GM12891 (cell line): ENCODE measurements around the gene SDR42E1. TPM values are rescaled to one million over a fixed set of nuclear protein-coding genes. Genes with fewer than 3 reads are reported as not detected.

Source experiments
- DNase-seq: peaks from one replicate; pipeline ENCODE4 v3.0.0; 2011; ENCODE audit warnings: low spot score; ENCODE audit not compliant: insufficient read length
- FAIRE-seq: peaks from 2 replicates; lab custom pipeline; 2011; peaks lifted over from hg19 to GRCh38; lab: Jason Lieb, UNC
- PAX5 ChIP-seq: IDR thresholded peaks from 2 replicates; pipeline ENCODE4 v1.6.1; 2011; ENCODE audit warnings: low read length, moderate library complexity, mild to moderate bottlenecking; ENCODE audit not compliant: insufficient read depth, severe bottlenecking
- POLR2A ChIP-seq: IDR thresholded peaks from 2 replicates; pipeline ENCODE4 v1.6.1; 2011; ENCODE audit warnings: low read depth, low read length, control low read depth
- POLR2AphosphoS5 ChIP-seq: IDR thresholded peaks from 2 replicates; pipeline ENCODE4 v1.6.1; 2011; ENCODE audit warnings: low read depth, low read length, control low read depth
- POU2F2 ChIP-seq: IDR thresholded peaks from 2 replicates; pipeline ENCODE4 v1.6.1; 2011; ENCODE audit warnings: low read depth, mild to moderate bottlenecking, control low read depth, low read length, moderate library complexity
- SPI1 ChIP-seq: IDR thresholded peaks from 2 replicates; pipeline ENCODE4 v1.6.1; 2011; ENCODE audit warnings: low read depth, low read length, control low read depth
- TAF1 ChIP-seq: IDR thresholded peaks from 2 replicates; pipeline ENCODE4 v1.6.1; 2011; ENCODE audit warnings: low read depth, low read length, control low read depth
- polyA plus RNA-seq: library from polyadenylated mRNA; unstranded; fragments of >200 nt; gene quantifications from one replicate; pipeline ENCODE4 v1.2.1, GENCODE V29; 2012; ENCODE audit warnings: low read depth, missing spikeins, inconsistent platforms; ENCODE audit not compliant: missing spikeins

SDR42E1 gene, protein sequence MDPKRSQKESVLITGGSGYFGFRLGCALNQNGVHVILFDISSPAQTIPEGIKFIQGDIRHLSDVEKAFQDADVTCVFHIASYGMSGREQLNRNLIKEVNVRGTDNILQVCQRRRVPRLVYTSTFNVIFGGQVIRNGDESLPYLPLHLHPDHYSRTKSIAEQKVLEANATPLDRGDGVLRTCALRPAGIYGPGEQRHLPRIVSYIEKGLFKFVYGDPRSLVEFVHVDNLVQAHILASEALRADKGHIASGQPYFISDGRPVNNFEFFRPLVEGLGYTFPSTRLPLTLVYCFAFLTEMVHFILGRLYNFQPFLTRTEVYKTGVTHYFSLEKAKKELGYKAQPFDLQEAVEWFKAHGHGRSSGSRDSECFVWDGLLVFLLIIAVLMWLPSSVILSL
- 3.2 TPM for polyA plus RNA-seq

- DNase-seq = peak; percentile 74
Observed at GRCh38 chr16:82011199-82011641, at the start of gene SDR42E1. TSS of gene SDR42E1 (minus strand) at chr16:82011470. CDS start at chr16:82000858, 10,612 bp downstream.

GRCh38 chr16:82059983-82060421 is 48.7 kb upstream of the SDR42E1 start:
- DNase-seq = no peak
- FAIRE-seq = no peak
- no peak for TF ChIP-seq PAX5
- no peak for TF ChIP-seq POLR2AphosphoS5
- TF ChIP-seq TAF1 = no peak
- no peak for TF ChIP-seq SPI1
- TF ChIP-seq POU2F2 = no peak
- TF ChIP-seq POLR2A = no peak

More at GRCh38 chr16:82011199-82011641, at the start of gene SDR42E1:
- peak; percentile 87 for FAIRE-seq
- TF ChIP-seq TAF1 = 0 out of 2 replicates have a peak, but pooled peaks have one; percentile 33
- TF ChIP-seq SPI1 = no peak
- no peak for TF ChIP-seq POU2F2

DNA sequence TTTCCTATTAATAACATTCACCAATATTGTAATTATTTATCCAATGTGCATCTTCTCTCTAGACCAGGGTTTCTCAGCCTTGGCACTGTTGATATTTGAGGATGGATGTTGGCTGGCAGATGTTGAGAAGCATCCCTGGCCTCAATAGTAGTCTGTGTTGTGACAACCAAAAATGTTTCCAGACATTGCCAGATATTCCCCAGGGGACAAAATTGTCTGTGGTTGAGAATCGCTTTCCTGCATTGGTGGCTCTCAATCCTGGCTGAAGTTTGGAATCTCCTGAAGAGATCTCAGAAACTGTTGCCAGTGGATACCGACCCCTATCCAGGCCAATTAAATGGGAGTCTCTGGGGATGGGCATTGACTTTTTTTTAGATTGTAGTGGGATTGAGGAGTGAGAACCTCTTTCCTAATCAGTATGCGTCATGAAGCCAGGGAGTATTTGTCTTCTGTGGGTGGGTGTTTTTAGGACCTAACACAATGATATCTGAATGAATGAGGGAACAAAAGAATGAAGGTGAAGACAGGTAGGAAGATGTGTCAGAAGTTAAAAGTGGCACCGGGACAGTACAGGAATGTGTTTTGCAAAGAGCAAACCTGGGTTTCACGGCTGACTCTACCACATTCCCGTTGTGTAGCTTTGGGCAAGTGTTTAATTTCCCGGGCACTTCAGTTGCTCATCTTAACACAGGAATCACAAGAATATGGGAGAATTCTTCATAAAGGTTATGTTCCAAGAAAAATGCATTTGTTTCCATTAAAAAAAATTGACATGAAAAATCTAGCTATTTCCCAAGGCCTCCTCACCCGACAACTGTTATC is 48.1 kb upstream of the SDR42E1 start:
- TF ChIP-seq TAF1 (no peak), POU2F2 (no peak)
- DNase-seq (no peak), FAIRE-seq (no peak)

GRCh38 chr16:82056550-82056896 is 45.3 kb upstream of the SDR42E1 start:
- FAIRE-seq (no peak), DNase-seq (no peak)
- TF ChIP-seq POU2F2 (no peak), TAF1 (no peak), POLR2A (no peak), POLR2AphosphoS5 (no peak), SPI1 (no peak), PAX5 (no peak)

GRCh38 chr16:82055728-82056549 is 44.7 kb upstream of the SDR42E1 start:
- no peak for FAIRE-seq
- DNase-seq = no peak
- no peak for TF ChIP-seq PAX5
- TF ChIP-seq POU2F2 = no peak
- TF ChIP-seq TAF1 = no peak
- no peak for TF ChIP-seq POLR2AphosphoS5
- TF ChIP-seq POLR2A = no peak
- no peak for TF ChIP-seq SPI1

- TF ChIP-seq SPI1 (no peak), PAX5 (no peak), POLR2A (no peak), POLR2AphosphoS5 (no peak), TAF1 (no peak), POU2F2 (no peak)
- DNase-seq (no peak), FAIRE-seq (no peak)
Observed at GRCh38 chr16:82055117-82055516, 43.8 kb upstream of the SDR42E1 start.

DNA sequence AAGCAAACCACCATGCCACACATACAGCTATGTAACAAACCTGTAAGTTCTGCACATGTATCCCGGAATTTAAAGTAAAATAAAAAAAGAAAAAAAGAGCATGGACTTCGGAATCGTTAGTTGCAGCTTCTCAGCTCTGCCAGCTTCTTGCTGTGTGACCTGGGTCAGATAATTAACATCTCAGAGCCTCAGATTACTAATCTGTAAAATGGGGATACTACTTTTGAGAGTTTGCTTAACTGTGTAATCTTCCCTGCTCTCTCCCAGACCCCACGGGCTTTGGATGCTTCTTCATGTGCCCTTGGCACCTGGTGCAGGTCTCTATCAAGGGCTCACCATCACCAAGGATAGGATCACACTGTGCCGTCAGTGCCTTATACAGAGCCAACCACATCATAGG is 40.4 kb upstream of the SDR42E1 start:
- no peak for DNase-seq
- FAIRE-seq = no peak
- no peak for TF ChIP-seq POLR2A
- no peak for TF ChIP-seq PAX5
- TF ChIP-seq POU2F2 = no peak
- TF ChIP-seq SPI1 = no peak
- TF ChIP-seq TAF1 = no peak
- no peak for TF ChIP-seq POLR2AphosphoS5

DNA sequence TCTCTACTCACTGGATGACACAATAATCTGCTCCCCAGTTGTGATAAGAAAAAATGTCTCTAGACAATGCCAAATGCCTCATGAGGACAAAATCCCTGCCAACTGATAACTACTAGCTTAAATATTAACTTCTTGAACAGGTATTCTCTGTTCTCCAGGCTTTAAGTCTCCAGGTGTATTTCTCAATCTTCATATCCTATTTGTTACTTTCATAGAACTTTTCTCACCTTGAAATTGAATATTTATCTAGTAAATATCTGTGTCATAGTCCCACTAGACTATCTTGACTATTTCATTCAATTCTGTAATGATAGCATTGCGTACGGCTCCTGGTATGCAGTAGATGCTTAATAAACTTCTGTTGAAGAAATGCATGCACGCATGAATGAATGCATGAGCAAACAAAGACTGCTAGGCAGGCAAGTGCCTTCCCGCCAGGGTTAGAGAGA is 39.7 kb upstream of the SDR42E1 start:
- no peak for TF ChIP-seq POLR2AphosphoS5
- TF ChIP-seq POLR2A = no peak
- no peak for TF ChIP-seq SPI1
- TF ChIP-seq PAX5 = no peak
- TF ChIP-seq POU2F2 = no peak
- TF ChIP-seq TAF1 = no peak
- FAIRE-seq (no peak), DNase-seq (no peak)

DNA sequence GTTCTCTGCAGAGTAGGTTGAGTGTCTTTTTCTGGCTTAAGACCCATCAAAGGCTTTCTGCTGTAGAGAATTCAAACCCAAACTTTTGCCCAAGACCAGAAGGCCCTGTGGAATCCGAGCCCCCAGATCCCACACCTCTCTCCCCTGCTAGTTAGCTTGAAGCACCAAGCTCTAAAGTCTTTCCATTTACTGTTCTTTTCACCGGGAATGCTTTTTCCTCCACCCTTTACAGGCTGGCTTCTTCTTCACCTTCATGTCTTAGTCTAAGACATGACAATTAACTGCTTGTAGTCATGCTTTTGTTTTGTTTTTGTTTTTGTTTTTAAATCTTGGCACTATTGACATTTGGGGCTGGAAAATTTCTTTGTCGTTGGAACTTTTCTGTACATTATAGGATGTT is 39.2 kb upstream of the SDR42E1 start:
- TF ChIP-seq POU2F2 (no peak), PAX5 (no peak)
- no peak for FAIRE-seq
- DNase-seq = no peak
